DOHH2 (cell line): Measurements from ENCODE around the gene SGPL1.

Experiments
- H3F3A ChIP-seq: fragments of 200-600 bp; sonication (generic), shearing (Covaris generic); 2 replicates; pipeline ENCODE4 v1.6.0; 2016; ENCODE audit warnings: antibody characterized with exemption, mild to moderate bottlenecking; ENCODE audit not compliant: control insufficient read depth, insufficient read depth
- H3K27ac ChIP-seq: fragments of 200-600 bp; sonication (generic); 2 replicates; pipeline ENCODE4 v1.5.1; 2014; ENCODE audit warnings: low read depth, mild to moderate bottlenecking, low read length, moderate library complexity
- H3K27me3 ChIP-seq: fragments of 200-600 bp; sonication (generic); 2 replicates; pipeline ENCODE4 v1.6.1; 2014; ENCODE audit warnings: mild to moderate bottlenecking, low read length, mixed read lengths; ENCODE audit not compliant: control insufficient read depth
- H3K36me3 ChIP-seq: fragments of 200-600 bp; sonication (generic); 2 replicates; pipeline ENCODE4 v1.6.1; 2014; ENCODE audit warnings: mild to moderate bottlenecking, low read length, moderate library complexity, mixed read lengths; ENCODE audit not compliant: control insufficient read depth
- H3K4me1 ChIP-seq: fragments of 200-600 bp; sonication (generic); 2 replicates; pipeline ENCODE4 v1.6.1; 2014; ENCODE audit warnings: mild to moderate bottlenecking, low read length, mixed read lengths; ENCODE audit not compliant: control insufficient read depth
- H3K4me2 ChIP-seq: fragments of 200-600 bp; sonication (generic); 2 replicates; pipeline ENCODE4 v1.6.0; 2014; ENCODE audit warnings: mild to moderate bottlenecking, low read length, moderate library complexity
- H3K4me3 ChIP-seq: fragments of 200-600 bp; sonication (generic); 2 replicates; pipeline ENCODE4 v1.5.1; 2014; ENCODE audit warnings: mild to moderate bottlenecking, low read length, mixed read lengths
- H3K79me2 ChIP-seq: fragments of 200-600 bp; sonication (generic); 2 replicates; pipeline ENCODE4 v1.6.1; 2014; ENCODE audit warnings: mild to moderate bottlenecking, low read length, mixed read lengths; ENCODE audit not compliant: control insufficient read depth
- H3K9me2 ChIP-seq: fragments of 200-600 bp; sonication (generic); replicated peaks from 2 replicates; pipeline ENCODE4 v1.6.1; 2014; ENCODE audit warnings: mild to moderate bottlenecking, low read length, mixed read lengths; ENCODE audit not compliant: control insufficient read depth
- H3K9me3 ChIP-seq: fragments of 200-600 bp; sonication (generic); 2 replicates; pipeline ENCODE4 v1.6.1; 2014; ENCODE audit warnings: antibody characterized with exemption, low read length, mixed read lengths; ENCODE audit not compliant: control insufficient read depth, insufficient read depth
- H4K20me1 ChIP-seq: fragments of 200-600 bp; sonication (generic); 2 replicates; pipeline ENCODE4 v1.6.0; 2014; ENCODE audit warnings: low read depth, mild to moderate bottlenecking, antibody characterized with exemption, low read length, moderate library complexity; ENCODE audit not compliant: control insufficient read depth, insufficient read depth
- EZH2phosphoT487 ChIP-seq: fragments of 200-600 bp; sonication (generic); IDR thresholded peaks from 2 replicates; pipeline ENCODE4 v1.6.1; 2017; ENCODE audit warnings: borderline replicate concordance, mild to moderate bottlenecking, antibody characterized with exemption, low read length, moderate library complexity, mixed read lengths
- TF ChIP-seq, protein P1 (sequence below): fragments of 200-600 bp; sonication (generic); IDR thresholded peaks from one replicate; pipeline ENCODE4 v1.5.1; 2014; ENCODE audit warnings: antibody characterized with exemption, mild to moderate bottlenecking, low read depth, low read length; ENCODE audit not compliant: poor library complexity, severe bottlenecking

Gene SGPL1

DNA sequence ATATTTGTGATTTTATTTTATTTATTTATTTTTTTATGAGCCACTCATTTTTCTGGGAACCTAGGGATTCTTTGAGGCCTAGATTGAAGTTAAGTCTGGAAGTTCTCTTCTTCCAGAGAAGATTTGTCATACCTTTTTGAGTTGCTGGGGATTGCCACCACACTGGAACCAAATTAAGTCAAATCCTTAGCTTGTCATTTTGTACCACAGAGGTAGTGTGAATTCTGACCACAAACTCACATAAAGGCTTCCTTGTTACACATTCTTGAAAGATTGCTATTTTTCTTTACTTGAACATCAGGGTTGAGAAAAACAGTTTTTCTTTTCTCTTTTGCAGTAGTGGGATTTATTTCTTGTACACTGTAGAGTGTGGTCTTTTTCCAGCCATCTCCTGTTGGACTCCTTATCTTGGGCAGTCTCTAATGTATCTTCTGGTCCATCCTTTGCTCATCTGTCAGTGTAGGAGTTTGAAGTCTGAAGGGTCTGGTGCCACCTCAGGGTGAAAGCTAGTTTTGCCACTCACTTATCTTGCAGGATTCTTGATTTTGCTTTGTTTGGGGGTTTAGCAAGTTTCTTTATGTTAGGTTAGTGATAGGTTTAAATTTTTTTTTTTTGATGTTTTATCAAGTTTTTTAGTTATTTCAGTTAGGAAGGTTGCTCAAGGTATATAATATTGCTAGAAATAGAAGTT lies 47.9 kb downstream of the SGPL1 start:
- H3F3A ChIP-seq, result no peaks in the 10 kb centered on the region
- no peak overlapping the region for H3K4me3 ChIP-seq
- H3K36me3 ChIP-seq, result peaks cover 10% of the 10 kb centered on the region
- TF ChIP-seq, protein P1, sequence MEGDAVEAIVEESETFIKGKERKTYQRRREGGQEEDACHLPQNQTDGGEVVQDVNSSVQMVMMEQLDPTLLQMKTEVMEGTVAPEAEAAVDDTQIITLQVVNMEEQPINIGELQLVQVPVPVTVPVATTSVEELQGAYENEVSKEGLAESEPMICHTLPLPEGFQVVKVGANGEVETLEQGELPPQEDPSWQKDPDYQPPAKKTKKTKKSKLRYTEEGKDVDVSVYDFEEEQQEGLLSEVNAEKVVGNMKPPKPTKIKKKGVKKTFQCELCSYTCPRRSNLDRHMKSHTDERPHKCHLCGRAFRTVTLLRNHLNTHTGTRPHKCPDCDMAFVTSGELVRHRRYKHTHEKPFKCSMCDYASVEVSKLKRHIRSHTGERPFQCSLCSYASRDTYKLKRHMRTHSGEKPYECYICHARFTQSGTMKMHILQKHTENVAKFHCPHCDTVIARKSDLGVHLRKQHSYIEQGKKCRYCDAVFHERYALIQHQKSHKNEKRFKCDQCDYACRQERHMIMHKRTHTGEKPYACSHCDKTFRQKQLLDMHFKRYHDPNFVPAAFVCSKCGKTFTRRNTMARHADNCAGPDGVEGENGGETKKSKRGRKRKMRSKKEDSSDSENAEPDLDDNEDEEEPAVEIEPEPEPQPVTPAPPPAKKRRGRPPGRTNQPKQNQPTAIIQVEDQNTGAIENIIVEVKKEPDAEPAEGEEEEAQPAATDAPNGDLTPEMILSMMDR, result no peak
- no peak overlapping the region for H3K27ac ChIP-seq
- H3K4me2 ChIP-seq, result no peak overlapping the region
- no peaks in the 10 kb centered on the region for H3K27me3 ChIP-seq
- H3K4me1 ChIP-seq, result no peaks in the 10 kb centered on the region
- H4K20me1 ChIP-seq, result no peaks in the 10 kb centered on the region
- no peaks in the 10 kb centered on the region for H3K9me2 ChIP-seq
- no peaks in the 10 kb centered on the region for H3K9me3 ChIP-seq
- no peaks in the 10 kb centered on the region for H3K79me2 ChIP-seq

DNA sequence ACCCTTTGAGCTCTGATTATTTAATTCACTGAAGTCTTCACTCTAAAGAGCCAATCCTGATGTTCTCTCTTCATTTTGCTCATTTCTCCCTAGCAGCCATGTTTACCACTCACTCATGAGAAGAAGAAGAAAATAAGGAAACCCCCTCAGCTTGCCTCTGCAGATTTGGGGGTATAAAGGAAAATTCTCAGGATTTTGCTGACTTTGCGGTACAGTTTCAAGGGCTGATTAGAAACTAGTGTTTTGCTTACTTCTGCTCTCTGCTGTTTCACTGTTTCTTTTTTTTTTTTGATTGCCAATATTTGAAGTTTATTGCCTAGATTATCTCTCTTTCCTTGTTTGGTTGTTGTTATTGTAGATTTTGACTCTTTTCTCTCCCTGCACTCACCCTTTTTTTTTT lies 49.2 kb downstream of the SGPL1 start:
- Histone ChIP-seq H3K27me3 (no peaks in the 10 kb centered on the region), H3F3A (no peaks in the 10 kb centered on the region), H3K79me2 (no peaks in the 10 kb centered on the region), H3K9me3 (no peaks in the 10 kb centered on the region), H3K4me1 (no peaks in the 10 kb centered on the region), H3K9me2 (no peaks in the 10 kb centered on the region), H3K4me3 (no peak overlapping the region), H4K20me1 (no peaks in the 10 kb centered on the region), H3K36me3 (peaks cover 5% of the 10 kb centered on the region), H3K4me2 (no peak overlapping the region), H3K27ac (no peak overlapping the region)
- TF ChIP-seq, protein P1, result no peak
- no peak for TF ChIP-seq EZH2phosphoT487

DNA sequence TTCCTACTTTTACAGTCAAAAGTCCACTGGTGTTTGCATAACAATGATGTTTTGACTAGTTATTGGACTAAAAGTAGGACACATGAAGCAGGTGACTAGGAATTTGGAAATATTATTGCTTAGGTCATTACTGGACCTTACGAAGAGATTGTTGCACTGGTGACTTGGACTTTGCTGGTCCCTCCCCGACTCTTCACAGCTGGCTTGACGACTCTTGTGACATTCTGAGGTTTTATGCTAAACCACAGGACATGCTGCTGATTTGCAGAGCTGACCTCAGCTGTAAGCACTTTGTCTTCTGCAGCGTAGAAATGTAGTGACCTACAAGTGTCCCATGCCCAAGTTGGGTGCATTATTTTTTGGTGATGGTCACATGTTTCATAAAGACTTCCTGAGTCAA lies 50.7 kb downstream of the SGPL1 start:
- Histone ChIP-seq H3K4me1 (no peaks in the 10 kb centered on the region), H3K9me3 (no peaks in the 10 kb centered on the region), H3K79me2 (no peaks in the 10 kb centered on the region), H3F3A (no peaks in the 10 kb centered on the region), H3K36me3 (no peaks in the 10 kb centered on the region), H3K9me2 (no peaks in the 10 kb centered on the region), H3K4me2 (no peak overlapping the region), H4K20me1 (no peaks in the 10 kb centered on the region), H3K4me3 (no peak overlapping the region), H3K27ac (no peak overlapping the region), H3K27me3 (no peaks in the 10 kb centered on the region)
- no peak for TF ChIP-seq EZH2phosphoT487
- TF ChIP-seq, protein P1, result no peak

DNA sequence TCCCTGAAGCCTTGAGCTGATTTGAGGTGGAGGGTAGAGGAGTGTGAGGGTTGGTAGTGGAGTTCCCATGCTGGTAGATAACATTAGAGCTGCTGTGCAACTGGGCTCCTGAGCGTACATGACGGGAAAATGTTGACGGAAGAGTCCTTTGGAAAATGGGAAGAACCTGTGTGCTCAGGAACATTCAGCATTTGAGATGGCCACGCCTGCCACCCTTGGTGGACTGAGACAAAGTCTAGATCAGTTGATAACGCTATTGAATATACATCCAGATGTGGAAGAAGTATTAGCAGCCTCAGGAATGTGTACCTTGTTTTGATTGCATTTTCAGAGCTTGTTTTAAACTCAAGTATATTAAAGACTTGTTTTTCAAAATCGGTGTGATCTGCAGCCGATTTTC lies 56.5 kb downstream of the SGPL1 start:
- Histone ChIP-seq H3K27ac (no peak overlapping the region), H3K9me3 (no peaks in the 10 kb centered on the region), H3K9me2 (no peaks in the 10 kb centered on the region), H3K4me2 (no peak overlapping the region), H3K4me1 (no peaks in the 10 kb centered on the region), H3K27me3 (no peaks in the 10 kb centered on the region), H4K20me1 (no peaks in the 10 kb centered on the region), H3K79me2 (no peaks in the 10 kb centered on the region), H3K36me3 (no peaks in the 10 kb centered on the region), H3F3A (no peaks in the 10 kb centered on the region), H3K4me3 (no peak overlapping the region)
- TF ChIP-seq EZH2phosphoT487, result no peak
